HepG2 (cell line): ENCODE results near the gene ZBTB7A. TPM values are rescaled to one million over a fixed set of nuclear protein-coding genes. Genes with fewer than 3 reads are reported as not detected.

Source experiments
- CCDC6 ChIP-seq: sonication (generic); formaldehyde crosslinking; IDR thresholded peaks from 2 replicates; pipeline ENCODE4 v1.8.1; 2022; ENCODE audit warnings: mild to moderate bottlenecking, missing genetic modification reagents, moderate library complexity
- HIVEP1 ChIP-seq: sonication (generic); formaldehyde crosslinking; IDR thresholded peaks from 2 replicates; pipeline ENCODE4 v1.4.0; 2020; ENCODE audit warnings: mild to moderate bottlenecking, missing genetic modification reagents
- KDM3A ChIP-seq: IDR thresholded peaks from 2 replicates; pipeline ENCODE4 v1.6.1; 2018; ENCODE audit warnings: low read depth, missing compliant biosample characterization
- KLF13 ChIP-seq: sonication (generic); formaldehyde crosslinking; IDR thresholded peaks from 2 replicates; pipeline ENCODE4 v1.4.0; 2020; ENCODE audit warnings: mild to moderate bottlenecking, missing genetic modification reagents
- MAX ChIP-seq: IDR thresholded peaks from 2 replicates; pipeline ENCODE4 v1.6.1; 2012; ENCODE audit warnings: inconsistent platforms
- MIER3 ChIP-seq: IDR thresholded peaks from 2 replicates; pipeline ENCODE4 v1.6.1; 2016; ENCODE audit warnings: missing compliant biosample characterization, borderline replicate concordance
- ONECUT2 ChIP-seq: sonication (generic); formaldehyde crosslinking; IDR thresholded peaks from 2 replicates; pipeline ENCODE4 v1.4.0; 2020; ENCODE audit warnings: missing genetic modification reagents
- PBX3 ChIP-seq: sonication (generic); formaldehyde crosslinking; IDR thresholded peaks from 2 replicates; pipeline ENCODE4 v1.8.1; 2023; ENCODE audit warnings: missing genetic modification reagents, inconsistent platforms, borderline replicate concordance
- SRSF4 ChIP-seq: fragments of 200-400 bp; formaldehyde crosslinking; IDR thresholded peaks from one replicate; pipeline ENCODE4 v1.6.1; 2018; ENCODE audit warnings: mild to moderate bottlenecking, low read depth, low read length, moderate library complexity; ENCODE audit not compliant: poor library complexity, severe bottlenecking
- ZFP36L2 ChIP-seq: sonication (generic); formaldehyde crosslinking; IDR thresholded peaks from 2 replicates; pipeline ENCODE4 v1.4.0; 2020; ENCODE audit warnings: missing genetic modification reagents
- ZNF101 ChIP-seq: sonication (generic); formaldehyde crosslinking; IDR thresholded peaks from 2 replicates; pipeline ENCODE4 v1.4.0; 2020; ENCODE audit warnings: mild to moderate bottlenecking, low read depth, missing genetic modification reagents, borderline replicate concordance
- ZNF264 ChIP-seq: sonication (generic); formaldehyde crosslinking; IDR thresholded peaks from 2 replicates; pipeline ENCODE4 v1.4.0; 2020; ENCODE audit warnings: missing genetic modification reagents
- ZNF34 ChIP-seq: sonication (generic); formaldehyde crosslinking; IDR thresholded peaks from 2 replicates; pipeline ENCODE4 v1.4.0; 2020; ENCODE audit warnings: mild to moderate bottlenecking, missing genetic modification reagents, borderline replicate concordance
- ZNF362 ChIP-seq: sonication (generic); formaldehyde crosslinking; IDR thresholded peaks from 2 replicates; pipeline ENCODE4 v1.4.0; 2020; ENCODE audit warnings: missing genetic modification reagents, mild to moderate bottlenecking, borderline replicate concordance
- ZNF513 ChIP-seq: sonication (generic); formaldehyde crosslinking; conservative IDR thresholded peaks from 2 replicates; pipeline ENCODE4 v1.5.0; 2020; ENCODE audit warnings: missing genetic modification reagents
- ZNF609 ChIP-seq: sonication (generic); formaldehyde crosslinking; IDR thresholded peaks from 2 replicates; pipeline ENCODE4 v1.4.0; 2020; ENCODE audit warnings: mild to moderate bottlenecking, missing genetic modification reagents, borderline replicate concordance
- ZNF800 ChIP-seq: sonication (generic); formaldehyde crosslinking; IDR thresholded peaks from 2 replicates; pipeline ENCODE4 v1.4.0; 2020; ENCODE audit warnings: missing genetic modification reagents
- polyA plus RNA-seq, 8 experiments: library from polyadenylated mRNA; depleted of rRNA in 3 of 8; stranded (reverse) in 7 of 8; unstranded in 1 of 8; fragments of >200 nt; fragmentation: Illumina TruSeq in 4 of 8; extraction: Trizol in 4 of 8; gene quantifications; 2 replicates each; pipeline versions ENCODE4 v1.2.1 to v1.2.3, GENCODE V29; 2011 to 2016; ENCODE audit warnings: low read depth in 4 of 8, missing spikeins in 1 of 8, mixed read lengths in 1 of 8; ENCODE audit not compliant: insufficient read depth in 1 of 8
- total RNA-seq, 5 experiments: library from RNA; depleted of rRNA; stranded (reverse); fragments of >200 nt; fragmentation: Illumina TruSeq; extraction: Trizol; gene quantifications; 2 replicates each; pipeline ENCODE4 v1.2.3, GENCODE V29; 2016; ENCODE audit warnings: low read depth in 1 of 5

ZBTB7A gene
- total and polyA plus RNA-seq, 2 of the 13 experiments (the other 11 are each of a cell fraction or from before 2014, with no cell fraction given), result 3.6 to 4.0 TPM

- TF ChIP-seq ZNF800 (peak; percentile 88), ZNF101 (no peak), HIVEP1 (CRISPR knock-in tag) (no peak), MAX (peak; percentile 84), SRSF4 (no peak), KDM3A (CRISPR knock-in tag) (0 out of 2 replicates have a peak, but pooled peaks have one; percentile 59), CCDC6 (CRISPR knock-in tag) (no peak; the same call in 1 of the 2 replicates), ZNF513 (CRISPR knock-in tag) (no peak), ONECUT2 (CRISPR knock-in tag) (no peak), ZFP36L2 (no peak), ZNF609 (CRISPR knock-in tag) (0 out of 2 replicates have a peak, but pooled peaks have one; percentile 16), PBX3 (CRISPR knock-in tag) (no peak), MIER3 (CRISPR knock-in tag) (no peak), ZNF362 (CRISPR knock-in tag) (no peak), ZNF34 (CRISPR knock-in tag) (no peak), KLF13 (CRISPR knock-in tag) (0 out of 2 replicates have a peak, but pooled peaks have one; percentile 71), ZNF264 (no peak)
Observed at GRCh38 chr19:4007021-4007835, 59.5 kb downstream of the ZBTB7A start, which contains the start of gene PIAS4 (continued).
